OCI-LY7 (cell line): ENCODE data around the gene THSD8.

Experiments
- CTCF ChIP-seq: fragments of 200-600 bp; sonication (generic); conservative IDR thresholded peaks from 2 replicates; pipeline ENCODE4 v1.5.1; 2014; ENCODE audit warnings: mild to moderate bottlenecking, antibody characterized with exemption, low read length, moderate library complexity, mixed read lengths
- EZH2phosphoT487 ChIP-seq: fragments of 200-600 bp; sonication (generic); IDR thresholded peaks from 2 replicates; pipeline ENCODE4 v1.6.1; 2018; ENCODE audit warnings: low read depth, borderline replicate concordance, mild to moderate bottlenecking, mixed run types, antibody characterized with exemption, low read length, moderate library complexity, mixed read lengths

DNA sequence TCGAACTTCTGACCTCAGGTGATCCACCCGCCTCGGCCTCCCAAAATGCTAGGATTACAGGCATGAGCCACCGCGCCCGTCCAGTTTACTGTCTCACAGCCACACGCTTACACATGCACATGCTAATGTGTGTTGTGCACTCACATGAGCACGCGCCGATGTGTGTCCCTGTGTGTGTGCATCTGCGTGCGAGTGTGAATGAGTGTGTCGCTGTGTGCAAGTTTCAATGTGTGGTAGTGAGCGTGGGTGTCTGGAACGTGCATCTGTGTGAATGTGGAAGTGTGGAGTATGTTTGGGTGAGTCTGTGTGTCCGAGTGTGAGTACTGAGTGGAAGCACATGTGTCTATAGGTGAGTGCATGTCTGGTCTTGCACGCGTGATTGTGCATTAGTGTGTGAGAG lies 40.6 kb downstream of the THSD8 start:
- TF ChIP-seq CTCF (no peak), EZH2phosphoT487 (no peak)
